Measurements from ENCODE around the gene ARAP2.

DNA sequence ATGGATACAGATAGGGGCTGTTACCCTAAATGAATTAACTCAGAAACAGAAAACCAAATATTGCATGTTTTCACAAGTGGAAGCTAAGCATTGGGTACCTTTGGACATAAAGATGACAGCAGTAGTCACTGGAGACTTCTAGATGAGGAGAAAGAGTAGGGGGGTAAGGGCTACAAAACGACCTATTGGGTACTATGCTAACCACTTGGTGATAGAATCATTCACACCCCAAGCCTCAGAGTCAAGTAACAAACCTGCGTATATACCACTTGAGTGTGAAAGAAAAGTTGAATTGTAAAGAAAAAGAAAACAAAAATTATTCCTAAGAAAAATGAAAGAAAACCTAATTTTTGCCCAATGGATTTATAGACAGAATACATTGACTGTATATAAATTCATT, 7.7 kb upstream of the ARAP2 start:
- TF ChIP-seq, protein P1, sequence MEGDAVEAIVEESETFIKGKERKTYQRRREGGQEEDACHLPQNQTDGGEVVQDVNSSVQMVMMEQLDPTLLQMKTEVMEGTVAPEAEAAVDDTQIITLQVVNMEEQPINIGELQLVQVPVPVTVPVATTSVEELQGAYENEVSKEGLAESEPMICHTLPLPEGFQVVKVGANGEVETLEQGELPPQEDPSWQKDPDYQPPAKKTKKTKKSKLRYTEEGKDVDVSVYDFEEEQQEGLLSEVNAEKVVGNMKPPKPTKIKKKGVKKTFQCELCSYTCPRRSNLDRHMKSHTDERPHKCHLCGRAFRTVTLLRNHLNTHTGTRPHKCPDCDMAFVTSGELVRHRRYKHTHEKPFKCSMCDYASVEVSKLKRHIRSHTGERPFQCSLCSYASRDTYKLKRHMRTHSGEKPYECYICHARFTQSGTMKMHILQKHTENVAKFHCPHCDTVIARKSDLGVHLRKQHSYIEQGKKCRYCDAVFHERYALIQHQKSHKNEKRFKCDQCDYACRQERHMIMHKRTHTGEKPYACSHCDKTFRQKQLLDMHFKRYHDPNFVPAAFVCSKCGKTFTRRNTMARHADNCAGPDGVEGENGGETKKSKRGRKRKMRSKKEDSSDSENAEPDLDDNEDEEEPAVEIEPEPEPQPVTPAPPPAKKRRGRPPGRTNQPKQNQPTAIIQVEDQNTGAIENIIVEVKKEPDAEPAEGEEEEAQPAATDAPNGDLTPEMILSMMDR (IDR thresholded peaks at IDR 0.05), result no peak
- no peak for TF ChIP-seq POLR2A (IDR thresholded peaks at IDR 0.05)
